ENCODE measurements around the gene GSTK1. TPM values are rescaled to one million over a fixed set of nuclear protein-coding genes. Genes with fewer than 3 reads are reported as not detected.

GSTK1 gene
- total RNA-seq, 1 donor from 2014 or later, result 149 TPM

- Histone ChIP-seq H3K27ac (no peak overlapping the region), H3K36me3 (no peaks in the 10 kb centered on the region), H3K4me3 (no peak overlapping the region), H3K27me3 (no peaks in the 10 kb centered on the region), H3K9me3 (no peaks in the 10 kb centered on the region), H3K4me1 (peaks cover 18% of the 10 kb centered on the region)
- TF ChIP-seq CTCF (IDR thresholded peaks at IDR 0.05), result no peak
- DNase-seq (no peak), ATAC-seq (no peak)
- intact Hi-C loops (cut with DNase I), result no loop called here
These were observed 20.1 kb downstream of the GSTK1 start for GRCh38 chr7:143283381-143283780.

GRCh38 chr7:143284591-143285469, 21.6 kb downstream of the GSTK1 start, which contains the start of gene TMEM139:
Gene TMEM139, plus strand, starts transcription at chr7:143284958. Its CDS starts 1,000 bp downstream, at chr7:143285958.
- no peaks in the 10 kb centered on the region for H3K27me3 ChIP-seq
- no peak for TF ChIP-seq CTCF (IDR thresholded peaks at IDR 0.05)
- intact Hi-C loops (cut with DNase I), result no loop called here
- DNase-seq (peak; percentile 79), ATAC-seq (peak; percentile 66)
- H3K36me3 ChIP-seq, result no peaks in the 10 kb centered on the region
- peak within 1 kb of the TSS; percentile 47 for H3K27ac ChIP-seq
- no peaks in the 10 kb centered on the region for H3K9me3 ChIP-seq
- H3K4me3 ChIP-seq, result peak within 1 kb of the TSS; percentile 36
- peaks cover 19% of the 10 kb centered on the region for H3K4me1 ChIP-seq

- intact Hi-C loops (cut with DNase I), result no loop called here
- no peak for TF ChIP-seq CTCF (IDR thresholded peaks at IDR 0.05)
- Histone ChIP-seq H3K9me3 (no peaks in the 10 kb centered on the region), H3K4me1 (peaks cover 22% of the 10 kb centered on the region), H3K27me3 (no peaks in the 10 kb centered on the region), H3K4me3 (peak overlapping the region; percentile 36), H3K36me3 (no peaks in the 10 kb centered on the region), H3K27ac (peak overlapping the region; percentile 47)
- ATAC-seq, result peak; percentile 59
- peak; percentile 73 for DNase-seq
These were observed 22.2 kb downstream of the GSTK1 start for GRCh38 chr7:143285470-143285778.

GRCh38 chr7:143285806-143286521, 22.7 kb downstream of the GSTK1 start:
- Histone ChIP-seq H3K36me3 (no peaks in the 10 kb centered on the region), H3K4me3 (peak overlapping the region; percentile 36), H3K27ac (peak overlapping the region; percentile 36), H3K27me3 (no peaks in the 10 kb centered on the region), H3K9me3 (no peaks in the 10 kb centered on the region), H3K4me1 (peaks cover 27% of the 10 kb centered on the region)
- TF ChIP-seq CTCF (IDR thresholded peaks at IDR 0.05), result no peak
- DNase-seq, result no peak
- intact Hi-C loops (cut with DNase I), result no loop called here
- no peak for ATAC-seq

- ATAC-seq (no peak), DNase-seq (no peak)
- Histone ChIP-seq H3K36me3 (no peaks in the 10 kb centered on the region), H3K27ac (no peak overlapping the region), H3K4me1 (peaks cover 32% of the 10 kb centered on the region), H3K4me3 (no peak overlapping the region), H3K27me3 (no peaks in the 10 kb centered on the region), H3K9me3 (no peaks in the 10 kb centered on the region)
- TF ChIP-seq CTCF (IDR thresholded peaks at IDR 0.05), result no peak
- intact Hi-C loops (cut with DNase I), result no loop called here
These were observed 23.3 kb downstream of the GSTK1 start for GRCh38 chr7:143286522-143286890.

Data from upper lobe of right lung (tissue), 1 donor.